Stimulated activated CD8-positive, alpha-beta memory T cell treated with anti-CD3 and anti-CD28 coated beads, Interleukin-12 subunit alpha, Interleukin-12 subunit beta, amount 100 ng/mL, for 4 hours (primary cell): ENCODE data around the gene OTUD3.
"Not testable (repeated sequence)": the region's sequence is repeated elsewhere in the genome, so short reads cannot be mapped to it uniquely, and the experiment has no call there.

ENCODE experiments used
- DNase-seq: peaks from one replicate; pipeline ENCODE4 v3.0.0-alpha.2; 2020; ENCODE audit warnings: low read depth

Gene OTUD3

GRCh38 chr1:19918057-19918456 is 35.9 kb downstream of the OTUD3 start:
- DNase-seq, result peak; percentile 48

DNA sequence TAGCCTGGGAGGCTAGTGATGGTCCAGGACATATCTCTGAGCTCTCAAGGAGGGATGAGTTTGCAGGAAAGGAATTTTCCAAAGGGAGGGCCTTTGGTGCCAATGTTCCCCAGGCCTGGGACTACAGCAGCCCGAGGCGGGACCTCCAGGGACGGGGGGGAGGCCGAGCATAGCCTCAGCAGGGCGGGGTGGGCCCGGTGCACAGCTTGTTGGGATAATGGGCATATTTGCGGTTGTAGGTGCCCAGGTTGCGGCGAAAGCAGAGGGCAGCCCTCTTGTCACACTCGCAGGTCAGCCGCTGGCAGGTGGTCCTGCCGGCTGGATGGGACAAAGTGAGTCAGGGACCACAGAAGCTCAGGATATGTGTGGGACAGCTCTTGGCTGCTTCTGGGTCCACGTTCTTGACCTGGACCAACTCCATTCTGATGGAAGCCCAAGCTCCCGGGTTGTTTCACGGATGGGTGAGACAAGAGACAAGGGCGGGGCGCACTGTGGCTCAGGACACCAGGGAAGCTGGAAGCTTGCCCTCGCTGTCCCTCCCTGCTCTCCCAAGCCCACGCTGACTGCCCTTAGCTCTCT is 38.0 kb downstream of the OTUD3 start:
- DNase-seq, result no peak

- no peak for DNase-seq
These were observed 39.1 kb downstream of the OTUD3 start for GRCh38 chr1:19921310-19921709.

DNA sequence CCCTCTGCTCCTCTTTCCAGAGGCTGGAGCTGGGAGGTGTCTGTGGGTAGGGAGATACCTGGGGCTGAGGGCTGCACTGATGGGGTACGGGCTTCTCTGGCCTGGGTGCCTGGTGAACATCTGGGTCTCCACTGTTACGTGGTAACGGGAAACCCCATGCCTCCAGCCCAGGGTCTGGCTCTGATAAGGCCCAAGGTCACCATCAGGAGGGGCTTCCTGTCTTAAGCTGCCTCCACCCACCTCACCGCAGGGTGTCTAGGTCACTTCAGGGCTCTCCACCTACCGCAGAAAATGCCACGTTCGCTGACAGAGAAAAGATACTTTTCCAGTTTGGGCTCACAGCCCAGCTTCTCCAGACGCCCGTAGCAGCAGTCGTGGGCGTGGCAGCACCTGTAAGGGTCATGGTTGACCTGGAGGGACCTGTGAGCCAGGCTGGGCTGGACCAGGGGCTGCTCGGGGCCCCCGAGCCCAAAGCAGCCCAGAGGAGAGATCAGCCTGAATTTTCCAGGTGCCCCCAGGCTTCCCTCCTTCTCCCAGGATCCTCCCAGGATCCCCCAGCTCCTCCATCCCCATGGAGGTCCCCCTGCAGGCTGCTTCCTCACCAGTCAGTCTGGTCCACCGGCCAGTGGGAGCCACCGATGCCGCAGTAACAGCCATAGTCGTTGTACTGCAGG is 40.0 kb downstream of the OTUD3 start:
- no peak for DNase-seq

DNA sequence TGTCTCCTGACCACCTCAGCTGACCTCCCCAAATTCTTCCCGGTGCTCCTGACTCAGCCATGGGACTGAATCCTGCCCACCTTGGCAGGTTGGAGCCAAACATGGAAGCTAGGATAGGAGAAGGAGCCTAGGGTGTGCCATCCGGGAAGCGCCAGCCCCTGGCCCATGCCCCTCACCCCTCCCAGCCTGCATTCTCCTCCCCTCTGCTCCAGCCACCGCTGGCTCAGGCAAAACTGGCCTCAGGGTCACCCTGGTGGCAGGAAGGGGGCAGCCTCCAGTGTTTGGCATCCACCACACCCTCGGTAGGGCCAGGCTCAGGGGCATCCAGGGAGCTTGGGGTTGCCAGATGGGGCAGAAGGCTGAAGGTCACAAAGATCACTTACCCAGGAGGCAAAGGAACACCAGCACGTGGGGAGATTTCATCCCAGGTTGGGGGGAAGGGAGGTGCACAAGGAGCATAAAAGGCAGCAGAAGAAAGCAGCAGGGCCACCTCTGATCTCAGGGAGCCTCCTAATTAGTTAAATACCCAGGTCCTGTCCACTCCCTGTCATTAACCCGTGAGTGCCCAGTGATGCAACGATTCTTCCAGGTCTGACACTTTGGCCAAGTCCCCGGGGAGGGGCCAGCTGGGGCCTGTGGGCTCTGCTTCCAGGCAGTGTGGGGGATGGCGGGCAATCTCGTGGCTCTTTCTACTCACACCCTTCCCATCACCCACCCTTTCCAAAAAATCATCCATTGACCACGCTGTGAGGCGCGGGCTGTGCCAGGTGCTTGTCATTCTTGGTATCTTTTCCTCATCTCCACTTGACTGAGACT is 41.1 kb downstream of the OTUD3 start, which contains the start of gene PLA2G2E:
Gene PLA2G2E (minus strand): TSS at position 481 of the 816 bp plus-strand sequence. CDS start 58 bp downstream, at position 423.
- DNase-seq, result no peak

DNA sequence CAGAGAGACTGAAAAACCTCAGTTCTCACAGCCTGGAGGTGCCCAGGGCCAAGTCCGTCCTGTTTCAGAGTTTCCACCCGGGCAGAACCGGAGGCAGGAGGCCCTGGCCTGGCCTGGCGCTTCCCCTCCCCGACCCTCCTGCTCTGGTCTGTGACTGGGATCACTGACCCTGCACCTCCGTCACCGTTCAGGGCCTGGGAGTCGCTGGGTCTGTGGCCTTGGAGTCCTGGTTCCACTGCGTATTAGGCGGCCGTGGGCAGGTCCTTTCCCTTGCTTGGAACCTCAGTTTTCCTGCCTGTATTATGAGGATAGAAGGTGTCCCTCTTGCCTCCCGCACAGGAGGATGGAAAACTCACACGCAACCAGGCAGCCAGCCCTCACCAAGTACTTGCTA is 41.8 kb downstream of the OTUD3 start:
- no peak for DNase-seq

- DNase-seq, result no peak
These were observed 43.3 kb downstream of the OTUD3 start for GRCh38 chr1:19925342-19926070.

GRCh38 chr1:19926296-19927129 is 44.3 kb downstream of the OTUD3 start:
- no peak for DNase-seq

GRCh38 chr1:19927130-19927421 is 44.9 kb downstream of the OTUD3 start:
- not testable (repeated sequence) for DNase-seq

DNA sequence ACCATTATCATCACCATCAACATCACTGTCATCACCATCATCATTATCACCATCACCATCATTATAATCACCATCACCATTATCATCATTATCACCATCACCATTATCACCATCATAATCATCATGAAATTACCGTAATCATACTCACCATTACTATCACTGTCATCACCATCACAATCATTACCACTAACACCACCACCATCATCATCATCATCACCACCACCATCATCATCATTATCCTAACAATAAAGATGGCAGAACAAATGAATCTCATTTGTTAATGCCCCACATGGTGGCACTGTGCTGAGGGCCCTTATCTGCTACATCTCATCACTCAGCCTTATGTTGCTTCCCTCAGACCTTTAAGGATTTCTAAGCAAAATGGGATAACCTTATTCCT is 50.7 kb downstream of the OTUD3 start:
- no peak for DNase-seq

GRCh38 chr1:19934336-19934735 is 52.1 kb downstream of the OTUD3 start:
- no peak for DNase-seq

- no peak for DNase-seq
These were observed 54.0 kb downstream of the OTUD3 start for GRCh38 chr1:19936061-19936750.

DNA sequence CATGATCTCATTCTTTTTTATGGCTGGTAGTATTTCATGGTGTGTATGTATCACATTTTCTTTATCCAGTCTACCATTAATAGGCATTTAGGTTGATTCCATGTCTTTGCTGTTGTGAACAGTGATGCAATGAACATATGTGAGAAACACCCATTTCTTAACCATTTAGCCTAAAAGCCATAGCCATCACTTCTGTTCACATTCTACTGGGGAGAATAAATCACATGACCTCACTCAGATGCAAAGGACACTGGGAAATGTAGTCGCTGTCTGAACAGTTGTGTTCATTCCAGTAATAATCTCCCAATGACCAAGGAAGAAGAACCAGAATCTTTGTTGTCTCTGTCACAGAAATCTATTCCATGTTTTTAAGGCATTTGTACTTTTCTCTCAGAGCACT is 56.3 kb downstream of the OTUD3 start:
- DNase-seq, result no peak

- DNase-seq, result no peak
These were observed 58.5 kb downstream of the OTUD3 start for GRCh38 chr1:19940486-19941205.

- no peak for DNase-seq
These were observed 59.0 kb downstream of the OTUD3 start for GRCh38 chr1:19941206-19941568.

DNA sequence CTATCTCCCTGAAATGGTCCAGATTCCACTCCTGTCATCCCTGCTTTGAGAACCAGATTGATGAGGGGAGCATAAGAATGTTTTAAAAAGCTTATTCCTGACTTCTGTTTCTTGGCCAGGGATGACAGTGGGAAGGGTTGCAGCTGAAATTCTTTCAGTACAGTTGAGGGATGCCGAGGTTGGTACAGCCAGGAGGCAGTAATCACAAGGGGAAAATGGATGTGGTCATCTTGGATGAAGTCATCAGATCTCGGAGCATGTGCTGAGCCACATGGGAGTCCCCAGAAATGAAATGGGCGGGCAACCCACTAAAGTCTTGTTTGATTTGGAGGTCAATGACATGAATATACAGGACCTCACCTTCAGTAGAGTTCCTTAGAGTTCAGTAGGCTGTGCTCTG is 59.9 kb downstream of the OTUD3 start:
- no peak for DNase-seq

DNA sequence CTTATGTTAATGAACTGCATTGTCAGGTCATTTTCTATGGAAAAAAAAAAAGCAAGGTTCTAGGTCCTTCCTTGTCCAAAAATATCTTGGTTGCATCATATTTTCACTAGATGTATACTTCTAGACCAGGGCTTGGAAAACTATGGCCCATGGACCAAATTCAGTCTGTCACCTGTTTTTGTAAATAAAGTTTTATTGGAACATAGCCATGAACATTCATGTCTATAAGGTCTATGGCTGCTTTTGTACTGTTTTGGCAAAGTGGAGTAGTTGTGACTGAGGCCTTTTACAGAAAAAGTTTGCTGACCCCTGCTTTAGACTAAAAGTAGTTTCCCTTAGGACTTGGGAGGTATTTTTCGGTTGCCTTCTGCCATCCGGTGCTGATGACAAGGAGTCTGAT is 60.5 kb downstream of the OTUD3 start:
- DNase-seq, result no peak

- DNase-seq, result no peak
These were observed 63.7 kb downstream of the OTUD3 start for GRCh38 chr1:19945914-19946313.

- no peak for DNase-seq
These were observed 64.1 kb downstream of the OTUD3 start for GRCh38 chr1:19946331-19946751.

GRCh38 chr1:19946971-19947370 is 64.8 kb downstream of the OTUD3 start:
- no peak for DNase-seq

DNA sequence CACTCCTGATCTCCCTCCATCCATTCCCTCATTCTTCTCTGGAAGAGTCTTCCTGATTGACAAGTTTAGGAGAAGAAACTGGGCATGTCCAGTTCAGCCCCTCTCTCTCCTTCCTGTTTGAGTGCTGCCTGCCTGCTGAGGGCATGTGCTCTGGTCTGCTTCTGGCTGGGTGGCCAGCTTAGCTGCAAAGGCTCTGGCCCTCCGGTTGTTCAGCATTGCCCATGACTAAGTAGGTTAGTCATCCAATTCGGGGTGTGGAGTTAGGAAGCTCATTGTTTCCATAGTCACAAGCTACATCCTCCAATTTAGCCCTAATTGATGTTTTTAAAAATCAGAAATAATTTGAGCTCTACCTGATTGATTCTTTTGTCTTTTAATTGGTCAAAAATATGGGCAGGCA is 66.8 kb downstream of the OTUD3 start:
- DNase-seq, result no peak
